GM12878 (cell line): ENCODE data around the gene CALY. TPM values are rescaled to one million over a fixed set of nuclear protein-coding genes. Genes with fewer than 3 reads are reported as not detected.
"Not testable (repeated sequence)": the region's sequence is repeated elsewhere in the genome, so short reads cannot be mapped to it uniquely, and the experiment has no call there.

Source experiments
- ATAC-seq: fragments of 200-7000 bp; cut with Tn5 transposase; 3 replicates; pipeline ENCODE4 v1.9.1; 2020; ENCODE audit warnings: mild to moderate bottlenecking, moderate library complexity
- BruUV-seq: library from RNA; stranded (reverse); fragments of 400-500 nt; replicated peaks from 2 replicates; lab custom pipeline; 2021; lab: Mats Ljungman, UMichigan
- CTCF ChIA-PET: fragments of 300-600 bp; sonication (Branson Sonifier 250); formaldehyde crosslinking; extraction: SDS; loops from one replicate; lab custom pipeline; 2021; ENCODE audit warnings: inconsistent platforms; lab: Yijun Ruan, JAX
- POLR2A ChIA-PET: fragments of 350-600 bp; formaldehyde crosslinking; extraction: SDS; loops from one replicate; lab custom pipeline; 2021; ENCODE audit warnings: inconsistent platforms; lab: Charles Lee
- RAD21 ChIA-PET: fragments of 300-600 bp; sonication (Branson Sonifier 250); formaldehyde crosslinking; loops from one replicate; lab custom pipeline; 2023; ENCODE audit warnings: antibody characterized with exemption; ENCODE audit not compliant: unreplicated experiment; lab: Charles Lee
- SMC1A ChIA-PET: fragments of 300-600 bp; sonication (Branson Sonifier 250); formaldehyde crosslinking; loops from one replicate; lab custom pipeline; 2023; ENCODE audit not compliant: unreplicated experiment, uncharacterized antibody; lab: Charles Lee
- DNase-seq: peaks from one replicate; pipeline ENCODE4 v3.0.0-alpha.2; 2011; ENCODE audit warnings: low read depth, low spot score
- FAIRE-seq: peaks from 3 replicates; lab custom pipeline; 2011; peaks lifted over from hg19 to GRCh38; lab: Jason Lieb, UNC
- H2AFZ ChIP-seq: 2 replicates; pipeline ENCODE4 v1.6.0; 2011; ENCODE audit warnings: low read depth, low read length, control low read depth; ENCODE audit not compliant: control insufficient read depth
- H3K27ac ChIP-seq: 2 replicates; pipeline ENCODE4 v1.5.1; 2011; ENCODE audit warnings: control low read depth; ENCODE audit not compliant: control insufficient read depth, insufficient read depth
- H3K27me3 ChIP-seq, 2 experiments: replicated peaks in 1 of 2; 2 replicates each; pipeline versions ENCODE4 v1.6.0 to v1.6.1; 2011; ENCODE audit warnings: low read length in 1 of 2; ENCODE audit not compliant: control insufficient read depth in 2 of 2, insufficient read depth in 2 of 2
- H3K36me3 ChIP-seq, 2 experiments: 2 replicates each; pipeline ENCODE4 v1.5.1; 2011; ENCODE audit warnings: low read length in 1 of 2; ENCODE audit not compliant: control insufficient read depth in 2 of 2, insufficient read depth in 2 of 2
- H3K4me1 ChIP-seq: 2 replicates; pipeline ENCODE4 v1.6.1; 2011; ENCODE audit warnings: mild to moderate bottlenecking, low read length, moderate library complexity, mixed read lengths; ENCODE audit not compliant: control insufficient read depth, insufficient read depth
- H3K4me2 ChIP-seq: 2 replicates; pipeline ENCODE4 v1.6.0; 2011; ENCODE audit warnings: control low read depth; ENCODE audit not compliant: control insufficient read depth, insufficient read depth
- H3K4me3 ChIP-seq: fragments of 200-600 bp; sonication (generic); 2 replicates; pipeline ENCODE4 v1.5.1; 2016
- H3K79me2 ChIP-seq: 2 replicates; pipeline ENCODE4 v1.6.0; 2011; ENCODE audit warnings: low read length; ENCODE audit not compliant: control insufficient read depth, insufficient read depth
- H3K9ac ChIP-seq: 2 replicates; pipeline ENCODE4 v1.8.0; 2011; ENCODE audit warnings: low read length, control low read depth, mixed read lengths; ENCODE audit not compliant: control insufficient read depth, insufficient read depth
- H3K9me3 ChIP-seq: replicated peaks from 3 replicates; pipeline ENCODE4 v1.5.1; 2011; ENCODE audit warnings: mild to moderate bottlenecking, low read length; ENCODE audit not compliant: control insufficient read depth, insufficient read depth
- H4K20me1 ChIP-seq: 2 replicates; pipeline ENCODE4 v1.6.0; 2011; ENCODE audit not compliant: control insufficient read depth, insufficient read depth
- CTCF ChIP-seq, 3 experiments: IDR thresholded peaks in 2 of 3; conservative IDR thresholded peaks in 1 of 3; 2 replicates each; pipeline ENCODE4 v1.5.1; 2011; ENCODE audit warnings: low read depth in 3 of 3, low read length in 3 of 3, mild to moderate bottlenecking in 3 of 3, control low read depth in 2 of 3, moderate library complexity in 2 of 3, inconsistent platforms in 1 of 3, mixed read lengths in 1 of 3; ENCODE audit not compliant: control insufficient read depth in 2 of 3, insufficient read depth in 1 of 3; ENCODE audit errors: extremely low read depth in 1 of 3
- E2F4 ChIP-seq: IDR thresholded peaks from 2 replicates; pipeline ENCODE4 v1.6.1; 2012; ENCODE audit warnings: low read depth, low read length, improper control_type of control experiment
- KAT2A ChIP-seq: conservative IDR thresholded peaks from 2 replicates; pipeline ENCODE4 v1.6.1; 2011; ENCODE audit warnings: low read depth, low read length; ENCODE audit not compliant: control insufficient read depth
- LARP7 ChIP-seq: fragments of 450-650 bp; IDR thresholded peaks from 2 replicates; pipeline ENCODE4 v1.6.1; 2017; ENCODE audit warnings: mild to moderate bottlenecking
- NFXL1 ChIP-seq: fragments of 450-650 bp; IDR thresholded peaks from 2 replicates; pipeline ENCODE4 v1.6.1; 2017; ENCODE audit warnings: antibody characterized with exemption, mild to moderate bottlenecking, borderline replicate concordance
- NFYB ChIP-seq: IDR thresholded peaks from 2 replicates; pipeline ENCODE4 v1.6.1; 2011; ENCODE audit warnings: low read depth, mild to moderate bottlenecking, low read length, improper control_type of control experiment, moderate library complexity; ENCODE audit not compliant: insufficient read depth
- RBBP5 ChIP-seq: fragments of 200-600 bp; sonication (generic); conservative IDR thresholded peaks from 2 replicates; pipeline ENCODE4 v1.6.1; 2016
- SMARCA5 ChIP-seq: fragments of 450-650 bp; IDR thresholded peaks from 2 replicates; pipeline ENCODE4 v1.6.1; 2017; ENCODE audit warnings: mild to moderate bottlenecking
- SMC3 ChIP-seq: IDR thresholded peaks from 2 replicates; pipeline ENCODE4 v1.6.1; 2011; ENCODE audit warnings: low read length, improper control_type of control experiment, borderline replicate concordance
- YY1 ChIP-seq: IDR thresholded peaks from 2 replicates; pipeline ENCODE4 v1.6.1; 2011; ENCODE audit warnings: low read depth, mild to moderate bottlenecking, low read length
- WGBS: methylation state at CpG from one replicate; pipeline ENCODE4 v1.1.6; 2016; ENCODE audit warnings: low lambda C conversion rate; ENCODE audit not compliant: insufficient replicate concordance, insufficient coverage; ENCODE audit errors: missing lambda C conversion rate; 5-methylcytosine and 5-hydroxymethylcytosine counted together
- in situ Hi-C: fragments of 300-500 bp; cut with MboI; formaldehyde crosslinking; loops from 9 replicates; pipeline ENCODE4 v1.14.3; 2018; ENCODE audit warnings: mixed read lengths
- intact Hi-C: fragments of 100-400 bp; cut with micrococcal nuclease; formaldehyde crosslinking; loops from one replicate; pipeline ENCODE4 v1.14.2; 2022; ENCODE audit not compliant: unreplicated experiment
- polyA plus RNA-seq, 11 experiments: library from polyadenylated mRNA; depleted of rRNA in 4 of 11; unstranded in 6 of 11; stranded (reverse) in 5 of 11; fragments of >200 nt; fragmentation: Nextera tagmentation in 4 of 11; fragmentation: Illumina TruSeq in 1 of 11; extraction: Ambion mirVana in 4 of 11; extraction: Trizol in 1 of 11; gene quantifications; 1 replicate in 1 of 11; 2 replicates in 10 of 11; pipeline versions ENCODE4 v1.2.1 to v1.2.3, GENCODE V29; 2011 to 2016; ENCODE audit warnings: inconsistent platforms in 2 of 11, missing spikeins in 2 of 11, low read depth in 1 of 11
- total RNA-seq, 4 experiments: library from RNA; depleted of rRNA in 3 of 4; stranded (reverse); fragments of >200 nt in 3 of 4; fragmentation: Illumina TruSeq in 1 of 4; extraction: Trizol in 1 of 4; gene quantifications; 2 replicates each; pipeline versions ENCODE4 v1.2.1 to v1.2.3, GENCODE V29; 2013 to 2021
- TF ChIP-seq, protein P1 (sequence below): fragments of 450-650 bp; IDR thresholded peaks from 2 replicates; pipeline ENCODE4 v1.6.1; 2016; ENCODE audit warnings: mild to moderate bottlenecking

The CALY gene
- total and polyA plus RNA-seq, 10 of the 15 experiments (the other 5 are each of a cell fraction or from before 2014, with no cell fraction given), result 0.07 TPM; not detected in 9

GRCh38 chr10:133320852-133321422 is 15.8 kb downstream of the CALY start:
- H3K27ac ChIP-seq, in situ Hi-C loops, BruUV-seq, H2AFZ ChIP-seq, ATAC-seq, FAIRE-seq, H3K4me3 ChIP-seq, H3K9me3 ChIP-seq, H4K20me1 ChIP-seq, H3K4me1 ChIP-seq, H3K79me2 ChIP-seq, H3K27me3 ChIP-seq, intact Hi-C loops, H3K9ac ChIP-seq, H3K36me3 ChIP-seq, DNase-seq, POLR2A ChIA-PET, H3K4me2 ChIP-seq: not testable (repeated sequence)
- SMC1A ChIA-PET, result interaction anchor here (0.9 kb wide), 1 partner anchor 9 kb away, joined by 5 read pairs; no protein-coding TSS in a partner anchor
- WGBS, result 83% methylated on average over 6 of the region's 6 CpGs
- CTCF ChIA-PET, result interaction anchor here (0.9 to 1.0 kb wide), 2 partner anchors 9 to 10 kb away, joined by 3 to 5 read pairs; no protein-coding TSS in a partner anchor
- RAD21 ChIA-PET, result interaction anchor here (1.7 kb wide), 1 partner anchor 9 kb away, joined by 4 read pairs; no protein-coding TSS in a partner anchor
- TF ChIP-seq NFYB, result peak; percentile 52; the same call in 1 of the 2 replicates

GRCh38 chr10:133318494-133319127 is 18.1 kb downstream of the CALY start:
- intact Hi-C loops, result no loop called here
- H3K79me2 ChIP-seq, result no peaks in the 10 kb centered on the region
- peak overlapping the region; percentile 25; the same call in 1 of the 2 replicates for H3K4me3 ChIP-seq
- no peaks in the 10 kb centered on the region for H4K20me1 ChIP-seq
- ChIA-PET POLR2A (no interaction called here), RAD21 (no interaction called here), SMC1A (no interaction called here), CTCF (interaction anchor here (1.2 kb wide), 1 partner anchor 61 kb away, joined by 4 read pairs; no protein-coding TSS in a partner anchor)
- FAIRE-seq (peak; percentile 76), ATAC-seq (peak; percentile 90), DNase-seq (no peak)
- H3K4me2 ChIP-seq, result peak overlapping the region; percentile 79
- no peaks in the 10 kb centered on the region for H3K27me3 ChIP-seq
- 11% methylated on average over 49 of the region's 51 CpGs for WGBS
- no TSS peak for BruUV-seq
- no peak overlapping the region for H3K27ac ChIP-seq
- no peaks in the 10 kb centered on the region for H3K36me3 ChIP-seq
- peak overlapping the region; percentile 58 for H2AFZ ChIP-seq
- no peak overlapping the region for H3K9ac ChIP-seq
- no peaks in the 10 kb centered on the region; the same call in 2 of the 3 replicates for H3K9me3 ChIP-seq
- no peaks in the 10 kb centered on the region for H3K4me1 ChIP-seq
- in situ Hi-C loops, result no loop called here
- TF ChIP-seq RBBP5, result no peak
- peak; percentile 67 to 73 (median 67); a peak in 5 of 6 replicates for TF ChIP-seq CTCF (IDR thresholded peaks at IDR 0.05 in 2 of 3, conservative IDR thresholded peaks at IDR 0.05 in 1 of 3; ENCODE audit: control insufficient read depth in 2 of 3, extremely low read depth in 1 of 3, insufficient read depth in 1 of 3, low read depth in 3 of 3, low read length in 3 of 3)
- TF ChIP-seq KAT2A, result no peak
- peak; percentile 54; the same call in 1 of the 2 replicates for TF ChIP-seq SMC3
- peak; percentile 43; the same call in 1 of the 2 replicates for TF ChIP-seq LARP7
- peak; percentile 96 for TF ChIP-seq NFXL1
- TF ChIP-seq SMARCA5, result no peak
- 0 out of 2 replicates have a peak, but pooled peaks have one; percentile 28 for TF ChIP-seq YY1
- TF ChIP-seq, protein P1, sequence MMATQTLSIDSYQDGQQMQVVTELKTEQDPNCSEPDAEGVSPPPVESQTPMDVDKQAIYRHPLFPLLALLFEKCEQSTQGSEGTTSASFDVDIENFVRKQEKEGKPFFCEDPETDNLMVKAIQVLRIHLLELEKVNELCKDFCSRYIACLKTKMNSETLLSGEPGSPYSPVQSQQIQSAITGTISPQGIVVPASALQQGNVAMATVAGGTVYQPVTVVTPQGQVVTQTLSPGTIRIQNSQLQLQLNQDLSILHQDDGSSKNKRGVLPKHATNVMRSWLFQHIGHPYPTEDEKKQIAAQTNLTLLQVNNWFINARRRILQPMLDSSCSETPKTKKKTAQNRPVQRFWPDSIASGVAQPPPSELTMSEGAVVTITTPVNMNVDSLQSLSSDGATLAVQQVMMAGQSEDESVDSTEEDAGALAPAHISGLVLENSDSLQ, result 0 out of 2 replicates have a peak, but pooled peaks have one; percentile 8
- TF ChIP-seq E2F4, result no peak
